Measurements from ENCODE around the gene EXOSC9. TPM values are rescaled to one million over a fixed set of nuclear protein-coding genes. Genes with fewer than 3 reads are reported as not detected.

The EXOSC9 gene
- total and polyA plus RNA-seq, 2 of the 8 experiments (the other 6 are each of a cell fraction or from before 2014, with no cell fraction given): 33.2 to 54.9 TPM

DNA sequence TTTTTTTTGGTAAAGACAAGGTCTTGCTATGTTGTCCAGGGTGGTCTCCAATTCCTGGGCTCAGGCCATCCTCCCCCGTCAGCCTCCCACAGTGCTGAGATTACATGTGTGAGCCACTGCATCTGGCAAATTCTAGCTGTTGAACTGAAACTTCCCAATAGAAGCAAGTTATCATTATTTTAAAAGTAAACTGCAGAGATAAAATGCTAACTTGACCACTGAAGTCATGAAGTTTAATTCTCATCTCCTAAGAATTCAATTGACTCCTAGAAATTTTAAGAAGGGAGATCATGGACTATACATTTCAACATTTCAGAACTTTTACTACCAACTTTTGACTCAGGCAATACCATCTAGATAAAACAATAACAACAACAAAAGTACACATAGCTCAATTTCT, 11.7 kb upstream of the EXOSC9 start:
- Histone ChIP-seq H3K18ac (ENCODE audit: extremely low read depth, low read length) (no peak overlapping the region), H4K20me1 (replicated peaks in 1 of 2; ENCODE audit: control insufficient read depth in 1 of 2, insufficient read depth in 2 of 2, low read length in 2 of 2) (no peaks in the 10 kb centered on the region), H3K4me3 (ENCODE audit: extremely low read depth in 1 of 4, insufficient read depth in 2 of 4, low read depth in 3 of 4, low read length in 4 of 4) (no peak overlapping the region), H3K4me1 (replicated peaks in 1 of 4; ENCODE audit: control insufficient read depth in 3 of 4, insufficient read depth in 4 of 4, low read length in 3 of 4) (peaks cover 0 to 5% (median 0%) of the 10 kb centered on the region in 4 experiments; a peak in 2 of 7 replicates), H3K79me1 (ENCODE audit: low read depth, low read length) (no peaks in the 10 kb centered on the region), H2BK120ac (replicated peaks; ENCODE audit: low read depth, low read length) (no peak overlapping the region), H2AFZ (ENCODE audit: low read length) (no peak overlapping the region), H3K4me2 (ENCODE audit: insufficient read depth in 1 of 2, low read depth in 2 of 2, low read length in 2 of 2) (no peak overlapping the region), H3K27me3 (replicated peaks in 1 of 4; ENCODE audit: control insufficient read depth in 3 of 4, extremely low read depth in 1 of 4, insufficient read depth in 3 of 4, low read length in 3 of 4) (peaks cover 0 to 1% (median 0%) of the 10 kb centered on the region in 4 experiments; a peak in 1 of 7 replicates), H2BK12ac (ENCODE audit: low read depth, low read length) (no peak overlapping the region), H4K91ac (replicated peaks; ENCODE audit: insufficient read length, low read length) (no peak overlapping the region), H2BK15ac (ENCODE audit: low read length) (no peak overlapping the region), H3K9me3 (ENCODE audit: insufficient read depth in 2 of 2, low read depth in 1 of 2, low read length in 1 of 2) (no peaks in the 10 kb centered on the region), H3K14ac (ENCODE audit: insufficient read length) (no peak overlapping the region), H4K5ac (ENCODE audit: insufficient read length, low read depth, low read length) (no peak overlapping the region), H2BK5ac (ENCODE audit: low read depth, low read length) (no peak overlapping the region), H4K8ac (ENCODE audit: extremely low read depth, insufficient read depth, low read length) (no peak overlapping the region), H2BK20ac (ENCODE audit: low read length) (no peak overlapping the region), H3K36me3 (ENCODE audit: control insufficient read depth in 2 of 4, insufficient read depth in 4 of 4, low read length in 3 of 4) (no peaks in the 10 kb centered on the region), H3K79me2 (ENCODE audit: control insufficient read depth in 1 of 2, insufficient read depth in 2 of 2, low read length in 2 of 2) (no peaks in the 10 kb centered on the region), H3K56ac (replicated peaks; ENCODE audit: insufficient read length, low read depth, low read length) (no peak overlapping the region), H3K27ac (ENCODE audit: low read depth, low read length) (no peak overlapping the region), H3K23ac (ENCODE audit: insufficient read length) (no peak overlapping the region), H2AK5ac (ENCODE audit: low read depth, low read length) (no peak overlapping the region), H3K9ac (replicated peaks in 1 of 4; ENCODE audit: extremely low read depth in 1 of 4, low read depth in 3 of 4, low read length in 3 of 4) (no peak overlapping the region), H3K23me2 (ENCODE audit: low read depth, low read length) (peaks cover 2% of the 10 kb centered on the region; the same call in 1 of the 2 replicates), H3K4ac (replicated peaks; ENCODE audit: insufficient read length, low read depth, low read length) (no peak overlapping the region)
- ChIA-PET POLR2A (ENCODE audit: partially characterized antibody) (interaction anchor here (1.3 to 1.8 kb wide), 2 partner anchors 12 to 24 kb away, joined by 4 to 6 read pairs; partner anchors contain the start of gene EXOSC9), CTCF (ENCODE audit: partially characterized antibody) (interaction anchor here (0.9 to 1.0 kb wide), 2 partner anchors 23 to 104 kb away, joined by 3 read pairs; no protein-coding TSS in a partner anchor)
- DNase-seq (ENCODE audit: low read depth in 1 of 2, low spot score in 2 of 2) (no peak), FAIRE-seq (no peak)
- 100% methylated on average over 1 of the region's 1 CpG; no CpG with 5 or more reads in 1 of the 2 experiments for WGBS, 2 experiments (ENCODE audit: extremely low coverage in 1 of 2, insufficient coverage in 1 of 2, insufficient read length in 1 of 2, insufficient replicate concordance in 2 of 2, low coverage in 1 of 2, low lambda C conversion rate in 2 of 2, missing lambda C conversion rate in 1 of 2)
- TF ChIP-seq BACH1 (IDR thresholded peaks at IDR 0.05; ENCODE audit: low read length): no peak
- no peak for TF ChIP-seq CEBPB (IDR thresholded peaks at IDR 0.05; ENCODE audit: low read depth, low read length)
- TF ChIP-seq, protein P1, sequence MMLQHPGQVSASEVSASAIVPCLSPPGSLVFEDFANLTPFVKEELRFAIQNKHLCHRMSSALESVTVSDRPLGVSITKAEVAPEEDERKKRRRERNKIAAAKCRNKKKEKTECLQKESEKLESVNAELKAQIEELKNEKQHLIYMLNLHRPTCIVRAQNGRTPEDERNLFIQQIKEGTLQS (IDR thresholded peaks at IDR 0.05; ENCODE audit: insufficient read depth, low read depth, low read length): no peak
- no peak for TF ChIP-seq SIX5 (IDR thresholded peaks at IDR 0.05; ENCODE audit: low read depth, low read length)
- TF ChIP-seq JUN (IDR thresholded peaks at IDR 0.05; ENCODE audit: low read depth, low read length): no peak
- TF ChIP-seq ZNF274 (IDR thresholded peaks at IDR 0.05; ENCODE audit: borderline replicate concordance, extremely low read depth, low read length): no peak
- no peak for TF ChIP-seq KDM4A (IDR thresholded peaks at IDR 0.05; ENCODE audit: low read depth, low read length, severe bottlenecking)
- TF ChIP-seq SP2 (IDR thresholded peaks at IDR 0.05; ENCODE audit: low read length): no peak
- no peak for TF ChIP-seq NRF1 (IDR thresholded peaks at IDR 0.05; ENCODE audit: low read depth, low read length)
- TF ChIP-seq TAF7 (optimal IDR thresholded peaks at IDR 0.05; ENCODE audit: borderline replicate concordance, low read depth, low read length): no peak
- no peak for TF ChIP-seq SP4 (IDR thresholded peaks at IDR 0.05; ENCODE audit: low read length)
- TF ChIP-seq CHD2 (IDR thresholded peaks at IDR 0.05; ENCODE audit: low read length): no peak
- no peak for TF ChIP-seq KDM5A (IDR thresholded peaks at IDR 0.05; ENCODE audit: low read length)
- no peak for TF ChIP-seq SAP30 (IDR thresholded peaks at IDR 0.05; ENCODE audit: insufficient read depth, insufficient replicate concordance, low read length)

Data from H1 (cell line).